RWPE1 (cell line): ENCODE data around the gene BUD23.
A peak's percentile ranks its signal among the peaks of the same experiment; 100 is the strongest.

ENCODE experiments used
- CTCF ChIA-PET: fragments of 350-600 bp; sonication (Branson Sonifier 250); formaldehyde crosslinking; extraction: SDS; loops from one replicate; lab custom pipeline; 2021; lab: Yijun Ruan, JAX
- POLR2A ChIA-PET: fragments of 400-600 bp; formaldehyde crosslinking; extraction: SDS; loops from one replicate; lab custom pipeline; 2020; ENCODE audit warnings: antibody characterized with exemption; ENCODE audit not compliant: low non-redundant PET; lab: Yijun Ruan, JAX
- DNase-seq: peaks from one replicate; pipeline ENCODE4 v3.0.0; 2012; ENCODE audit warnings: low spot score
- H3K27ac ChIP-seq: fragments of 450-650 bp; 2 replicates; pipeline ENCODE4 v1.5.1; 2017
- TF ChIP-seq, protein P1 (sequence below): fragments of 450-650 bp; conservative IDR thresholded peaks from 2 replicates; pipeline ENCODE4 v1.5.1; 2017; ENCODE audit warnings: low read depth, mild to moderate bottlenecking

Gene BUD23

DNA sequence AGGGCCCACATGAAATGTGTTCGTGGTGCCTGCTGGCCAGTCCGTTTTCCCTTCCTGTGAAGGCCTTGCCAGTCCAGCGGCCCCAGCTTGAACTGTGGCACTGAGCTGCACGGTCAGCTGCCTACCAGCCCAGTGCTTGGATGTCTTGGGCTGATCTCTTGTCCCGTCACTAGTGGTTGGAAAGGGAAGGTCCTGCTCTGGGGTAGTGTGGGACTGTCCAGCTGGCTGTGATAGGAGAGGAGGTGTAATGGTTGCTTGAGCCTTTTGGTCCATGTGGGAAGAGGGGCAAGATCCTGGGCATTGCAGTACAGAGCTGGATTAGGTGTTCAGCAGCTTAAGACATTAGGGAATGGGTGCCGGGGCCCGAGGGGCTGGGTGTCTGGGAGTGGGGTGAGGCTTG, 15.0 kb downstream of the BUD23 start:
- CTCF ChIA-PET: interaction anchor here (0.7 to 1.8 kb wide), 2 partner anchors 37 to 91 kb away, joined by 5 to 7 read pairs; no protein-coding TSS in a partner anchor

DNA sequence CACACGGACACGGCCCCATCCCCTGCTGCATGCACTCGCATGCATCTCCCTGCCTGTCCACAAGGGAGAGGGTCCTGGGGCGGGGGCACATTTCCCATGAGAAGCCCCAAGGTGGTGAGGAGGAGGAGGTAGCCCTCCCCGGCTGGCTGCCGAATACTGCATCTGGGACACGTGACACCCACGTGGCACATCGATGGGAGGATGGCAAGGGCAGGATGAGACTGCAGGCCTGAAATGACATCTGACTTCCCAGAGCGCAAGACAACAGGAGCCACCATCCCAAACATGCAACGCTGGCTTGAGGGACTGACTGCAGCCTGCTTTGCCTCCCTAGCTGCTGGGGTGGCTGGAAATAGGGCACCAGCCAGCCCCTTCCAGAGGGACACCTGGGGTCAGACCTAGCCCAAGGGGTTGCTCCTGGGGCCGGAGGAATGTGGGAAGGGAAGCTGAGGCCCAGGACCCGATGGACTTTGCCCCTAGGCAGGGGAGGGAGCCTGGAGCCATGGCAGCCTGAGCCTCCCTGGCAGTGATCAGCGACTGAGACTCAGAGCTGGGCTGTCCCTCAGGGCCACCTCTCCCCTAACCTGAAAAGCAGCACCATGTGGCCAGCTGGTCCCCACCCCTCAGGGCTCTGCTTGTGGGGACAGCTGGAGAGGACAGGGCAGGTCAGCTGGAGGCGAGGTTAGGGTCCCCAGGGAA, 16.1 kb downstream of the BUD23 start:
- ChIA-PET CTCF (interaction anchor here (1.8 kb wide), 1 partner anchor 92 kb away, joined by 7 read pairs; no protein-coding TSS in a partner anchor), POLR2A (no interaction called here)
- TF ChIP-seq, protein P1, sequence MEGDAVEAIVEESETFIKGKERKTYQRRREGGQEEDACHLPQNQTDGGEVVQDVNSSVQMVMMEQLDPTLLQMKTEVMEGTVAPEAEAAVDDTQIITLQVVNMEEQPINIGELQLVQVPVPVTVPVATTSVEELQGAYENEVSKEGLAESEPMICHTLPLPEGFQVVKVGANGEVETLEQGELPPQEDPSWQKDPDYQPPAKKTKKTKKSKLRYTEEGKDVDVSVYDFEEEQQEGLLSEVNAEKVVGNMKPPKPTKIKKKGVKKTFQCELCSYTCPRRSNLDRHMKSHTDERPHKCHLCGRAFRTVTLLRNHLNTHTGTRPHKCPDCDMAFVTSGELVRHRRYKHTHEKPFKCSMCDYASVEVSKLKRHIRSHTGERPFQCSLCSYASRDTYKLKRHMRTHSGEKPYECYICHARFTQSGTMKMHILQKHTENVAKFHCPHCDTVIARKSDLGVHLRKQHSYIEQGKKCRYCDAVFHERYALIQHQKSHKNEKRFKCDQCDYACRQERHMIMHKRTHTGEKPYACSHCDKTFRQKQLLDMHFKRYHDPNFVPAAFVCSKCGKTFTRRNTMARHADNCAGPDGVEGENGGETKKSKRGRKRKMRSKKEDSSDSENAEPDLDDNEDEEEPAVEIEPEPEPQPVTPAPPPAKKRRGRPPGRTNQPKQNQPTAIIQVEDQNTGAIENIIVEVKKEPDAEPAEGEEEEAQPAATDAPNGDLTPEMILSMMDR: no peak
- no peak for DNase-seq
- H3K27ac ChIP-seq: peak overlapping the region; percentile 90

More for the DNA sequence above, 15.0 kb downstream of the BUD23 start:
- POLR2A ChIA-PET: no interaction called here
- TF ChIP-seq, protein P1: no peak
- H3K27ac ChIP-seq: peak overlapping the region; percentile 90
- no peak for DNase-seq

DNA sequence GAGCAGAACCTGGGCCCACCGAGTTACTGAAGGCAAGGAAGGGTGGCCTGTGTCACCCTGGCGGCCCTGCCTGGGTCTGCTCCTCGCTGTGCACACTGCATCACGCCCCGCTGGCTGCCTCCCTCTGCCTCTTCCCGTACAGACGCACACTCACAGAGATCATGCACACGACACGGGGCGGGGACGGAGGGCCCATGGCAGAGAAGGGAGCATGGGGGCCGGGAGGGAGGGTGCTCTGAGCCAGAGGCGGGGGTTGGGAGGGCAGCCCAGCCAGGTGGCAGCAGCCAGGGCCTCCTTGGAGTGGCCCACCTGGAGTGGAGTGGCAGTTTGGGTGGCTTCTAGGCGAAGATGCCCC, 16.6 kb downstream of the BUD23 start:
- TF ChIP-seq, protein P1: no peak
- POLR2A ChIA-PET: no interaction called here
- CTCF ChIA-PET: no interaction called here
- H3K27ac ChIP-seq: peak overlapping the region; percentile 90
- DNase-seq: no peak

DNA sequence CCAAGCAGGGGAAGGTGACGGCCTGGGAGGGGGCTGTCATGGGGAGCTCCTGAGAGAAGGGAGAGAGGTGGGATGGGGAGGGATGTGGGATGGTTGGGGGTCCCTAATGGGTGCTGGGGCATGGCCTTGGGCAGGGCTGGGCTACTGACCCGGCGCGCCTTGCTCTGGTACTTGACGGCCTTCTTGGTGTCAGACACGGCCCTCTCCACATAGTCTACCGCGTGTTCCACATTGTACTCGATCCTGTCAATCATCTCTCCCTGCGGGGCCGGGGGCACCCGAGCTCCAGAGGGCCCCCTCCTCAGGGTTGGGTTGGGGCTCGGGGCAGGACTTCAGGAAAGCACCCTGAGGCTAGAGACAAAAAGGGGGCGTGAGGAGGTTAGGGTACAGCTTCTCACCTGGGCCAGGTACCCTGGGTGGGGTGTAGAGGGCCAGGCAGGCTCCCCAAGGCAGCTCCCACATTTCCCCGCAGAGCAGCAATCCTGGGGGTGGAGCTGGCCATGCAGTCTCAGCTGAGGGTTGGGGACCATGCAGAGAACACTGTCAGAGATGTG, 17.3 kb downstream of the BUD23 start:
- DNase-seq: no peak
- CTCF ChIA-PET: interaction anchor here (0.6 to 1.1 kb wide), 6 partner anchors 7 to 88 kb away, joined by 3 to 4 read pairs (median 4); no protein-coding TSS in a partner anchor
- TF ChIP-seq, protein P1: no peak
- POLR2A ChIA-PET: no interaction called here
- peak overlapping the region; percentile 90; the same call in 1 of the 2 replicates for H3K27ac ChIP-seq

DNA sequence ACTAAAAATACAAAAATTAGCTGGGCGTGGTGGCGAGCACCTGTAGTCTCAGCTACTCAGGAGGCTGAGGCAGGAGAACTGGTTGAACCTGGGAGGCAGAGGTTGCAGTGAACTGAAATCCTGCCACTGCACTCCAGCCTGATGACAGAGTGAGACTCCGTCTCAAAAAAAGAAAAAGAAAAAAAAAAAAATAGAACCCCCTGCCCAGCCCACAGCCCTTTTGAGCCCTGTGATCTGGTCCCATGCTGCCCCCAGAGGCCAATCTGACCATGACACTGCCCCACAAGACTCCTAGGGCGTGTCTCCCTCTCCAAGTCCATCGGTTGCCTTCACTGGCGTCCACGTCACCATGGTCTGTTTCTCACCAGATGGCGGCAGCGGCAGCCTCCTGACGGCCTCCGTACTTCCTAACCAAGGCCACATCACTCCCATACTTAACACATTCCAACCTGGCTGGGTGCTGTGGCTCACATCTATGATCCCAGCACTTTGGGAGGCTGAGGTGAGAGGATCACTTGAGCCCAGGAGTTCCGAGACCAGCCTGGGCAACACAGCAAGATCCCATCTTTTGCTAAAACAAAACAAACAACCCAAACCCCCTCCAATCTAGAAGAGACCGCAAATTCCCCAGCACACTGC, 18.1 kb downstream of the BUD23 start:
- TF ChIP-seq, protein P1: peak; percentile 79
- peak overlapping the region; percentile 90 for H3K27ac ChIP-seq
- POLR2A ChIA-PET: no interaction called here
- no peak for DNase-seq
- CTCF ChIA-PET: interaction anchor here (0.6 to 1.1 kb wide), 6 partner anchors 8 to 65 kb away, joined by 3 to 4 read pairs (median 3); no protein-coding TSS in a partner anchor

DNA sequence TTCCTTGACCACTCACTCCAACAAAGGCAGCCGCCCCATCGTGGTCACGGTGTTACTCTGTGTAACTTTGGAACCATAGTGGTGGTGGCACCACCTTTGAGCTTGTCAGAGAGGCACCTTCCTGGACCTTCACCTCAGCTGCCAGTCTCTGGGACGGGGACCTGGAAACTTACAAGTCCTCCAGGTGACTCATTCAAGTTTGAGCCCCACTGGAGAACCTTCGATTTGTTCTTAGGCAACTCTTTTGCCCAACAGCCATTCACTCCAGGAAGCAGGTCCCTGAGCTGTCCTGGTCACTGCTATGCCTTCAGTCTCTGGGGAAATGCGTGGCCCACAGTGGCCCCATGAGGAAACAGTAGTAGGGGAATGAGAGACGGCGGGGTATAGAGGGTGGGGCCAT, 18.8 kb downstream of the BUD23 start:
- TF ChIP-seq, protein P1: no peak
- no peak for DNase-seq
- ChIA-PET POLR2A (no interaction called here), CTCF (interaction anchor here (0.7 to 0.9 kb wide), 2 partner anchors 9 to 23 kb away, joined by 3 read pairs; no protein-coding TSS in a partner anchor)
- peak overlapping the region; percentile 90 for H3K27ac ChIP-seq
